Kidney epithelial cell (primary cell): ENCODE data around the gene RBPJ. TPM values are rescaled to one million over a fixed set of nuclear protein-coding genes. Genes with fewer than 3 reads are reported as not detected.

Experiments
- DNase-seq: peaks from one replicate; pipeline ENCODE4 v3.0.0-alpha.2; 2010; ENCODE audit warnings: low read depth
- H3K27me3 ChIP-seq: 2 replicates; pipeline ENCODE4 v1.6.0; 2011; ENCODE audit warnings: low read length; ENCODE audit not compliant: control insufficient read depth, insufficient read depth
- H3K36me3 ChIP-seq: 2 replicates; pipeline ENCODE4 v1.5.1; 2011; ENCODE audit warnings: low read length; ENCODE audit not compliant: control insufficient read depth, insufficient read depth
- H3K4me3 ChIP-seq: 2 replicates; pipeline ENCODE4 v1.5.1; 2011; ENCODE audit warnings: low read depth, mild to moderate bottlenecking, control low read depth, low read length
- CTCF ChIP-seq: IDR thresholded peaks from 2 replicates; pipeline ENCODE4 v1.5.1; 2011; ENCODE audit warnings: mild to moderate bottlenecking, moderate library complexity, low read length, control low read depth, inconsistent platforms; ENCODE audit not compliant: insufficient read depth, poor library complexity, severe bottlenecking
- total RNA-seq: library from RNA; depleted of rRNA; stranded (reverse); fragments of >200 nt; gene quantifications from 2 replicates; pipeline ENCODE4 v1.2.3, GENCODE V29; 2015

The RBPJ gene
- total RNA-seq, 1 donor from 2014 or later = 82.2 TPM

GRCh38 chr4:26325191-26325590 is 4.4 kb downstream of the RBPJ start:
- no peak for DNase-seq
- Histone ChIP-seq H3K36me3 (no peaks in the 10 kb centered on the region), H3K4me3 (no peak overlapping the region), H3K27me3 (no peaks in the 10 kb centered on the region)
- peak; percentile 58 for TF ChIP-seq CTCF

- no peak overlapping the region for H3K4me3 ChIP-seq
- no peaks in the 10 kb centered on the region for H3K36me3 ChIP-seq
- TF ChIP-seq CTCF = no peak
- no peaks in the 10 kb centered on the region for H3K27me3 ChIP-seq
- DNase-seq = peak; percentile 76
Observed at GRCh38 chr4:26326791-26327190, 6.0 kb downstream of the RBPJ start.

- no peaks in the 10 kb centered on the region for H3K27me3 ChIP-seq
- DNase-seq = no peak
- H3K4me3 ChIP-seq = no peak overlapping the region
- TF ChIP-seq CTCF = peak; percentile 60
- H3K36me3 ChIP-seq = no peaks in the 10 kb centered on the region
Observed at GRCh38 chr4:26330186-26330787, 9.5 kb downstream of the RBPJ start.

GRCh38 chr4:26330946-26331345 is 10.1 kb downstream of the RBPJ start:
- H3K36me3 ChIP-seq = no peaks in the 10 kb centered on the region
- TF ChIP-seq CTCF = no peak
- peak; percentile 31 for DNase-seq
- no peaks in the 10 kb centered on the region for H3K27me3 ChIP-seq
- no peak overlapping the region for H3K4me3 ChIP-seq

GRCh38 chr4:26331380-26331950 is 10.7 kb downstream of the RBPJ start:
- H3K4me3 ChIP-seq = no peak overlapping the region
- no peaks in the 10 kb centered on the region for H3K36me3 ChIP-seq
- no peak for TF ChIP-seq CTCF
- no peak for DNase-seq
- no peaks in the 10 kb centered on the region for H3K27me3 ChIP-seq

- DNase-seq = no peak
- H3K36me3 ChIP-seq = no peaks in the 10 kb centered on the region
- H3K4me3 ChIP-seq = no peak overlapping the region
- no peaks in the 10 kb centered on the region for H3K27me3 ChIP-seq
- TF ChIP-seq CTCF = no peak
Observed at GRCh38 chr4:26334366-26334765, 13.6 kb downstream of the RBPJ start.
